NCI-H128 (cell line): ENCODE measurements around the gene MYPN.
"Not testable (repeated sequence)": the region's sequence is repeated elsewhere in the genome, so short reads cannot be mapped to it uniquely, and the experiment has no call there.

Experiments
- DNase-seq: peaks from one replicate; lab custom pipeline; 2025; ENCODE audit not compliant: unreplicated experiment; lab: John Stamatoyannopoulos, UW

Gene MYPN

GRCh38 chr10:68109331-68109730, at the start of gene MYPN:
Gene MYPN, plus strand, starts transcription at chr10:68109488. Its CDS starts 11,951 bp downstream, at chr10:68121439.
- DNase-seq = no peak

GRCh38 chr10:68067029-68067428, 42.3 kb upstream of the MYPN start:
- no peak for DNase-seq

- no peak for DNase-seq
These were observed 41.8 kb upstream of the MYPN start for GRCh38 chr10:68067508-68067907.

- no peak for DNase-seq
These were observed 35.7 kb upstream of the MYPN start for GRCh38 chr10:68073631-68074030.

- no peak for DNase-seq
These were observed 35.1 kb upstream of the MYPN start for GRCh38 chr10:68074031-68074774.

- DNase-seq = peak; percentile 10
These were observed 34.3 kb upstream of the MYPN start, which contains the start of gene HERC4 for GRCh38 chr10:68074775-68075549. Gene HERC4, minus strand, starts transcription at chr10:68075283. Its CDS starts 2,175 bp downstream, at chr10:68073108.

- DNase-seq = no peak
These were observed 33.7 kb upstream of the MYPN start for GRCh38 chr10:68075550-68076004.

- DNase-seq = not testable (repeated sequence)
These were observed 33.2 kb upstream of the MYPN start for GRCh38 chr10:68076081-68076480.

GRCh38 chr10:68077026-68077425, 32.3 kb upstream of the MYPN start:
- no peak for DNase-seq

- DNase-seq = no peak
These were observed 29.9 kb upstream of the MYPN start for GRCh38 chr10:68079434-68079833.

- DNase-seq = no peak
These were observed 28.3 kb upstream of the MYPN start for GRCh38 chr10:68080853-68081431.

- no peak for DNase-seq
These were observed 27.4 kb upstream of the MYPN start for GRCh38 chr10:68081916-68082315.

GRCh38 chr10:68082872-68083271, 26.4 kb upstream of the MYPN start:
- DNase-seq = no peak

- DNase-seq = no peak
These were observed 25.3 kb upstream of the MYPN start for GRCh38 chr10:68083953-68084352.

GRCh38 chr10:68084469-68084868, 24.8 kb upstream of the MYPN start:
- no peak for DNase-seq

- no peak for DNase-seq
These were observed 23.3 kb upstream of the MYPN start for GRCh38 chr10:68086011-68086410.

- DNase-seq = no peak
These were observed 22.2 kb upstream of the MYPN start for GRCh38 chr10:68086910-68087684.

GRCh38 chr10:68087685-68088401, 21.4 kb upstream of the MYPN start:
- DNase-seq = no peak

- no peak for DNase-seq
These were observed 20.5 kb upstream of the MYPN start for GRCh38 chr10:68088740-68089139.

GRCh38 chr10:68090586-68090985, 18.7 kb upstream of the MYPN start:
- DNase-seq = no peak
